ENCODE results near the gene GAS6.

The GAS6 gene

GRCh38 chr13:113905018-113905417 lies 41.1 kb upstream of the GAS6 start:
- Mint-ChIP-seq H3K4me3 (no peak overlapping the region), H3K36me3 (ENCODE audit: low read depth) (no peaks in the 10 kb centered on the region), H3K4me1 (peaks cover 24% of the 10 kb centered on the region), H3K27ac (no peak overlapping the region), H3K27me3 (ENCODE audit: low read depth, poor library complexity) (peaks cover 11% of the 10 kb centered on the region), H3K9me3 (no peaks in the 10 kb centered on the region)
- no peak for DNase-seq
- no peak for TF ChIP-seq CTCF (IDR thresholded peaks at IDR 0.05)

GRCh38 chr13:113904411-113904810 lies 40.5 kb upstream of the GAS6 start:
- no peak for DNase-seq
- Mint-ChIP-seq H3K36me3 (ENCODE audit: low read depth) (no peaks in the 10 kb centered on the region), H3K4me3 (no peak overlapping the region), H3K27me3 (ENCODE audit: low read depth, poor library complexity) (peaks cover 8% of the 10 kb centered on the region), H3K4me1 (peaks cover 24% of the 10 kb centered on the region), H3K9me3 (no peaks in the 10 kb centered on the region), H3K27ac (no peak overlapping the region)
- TF ChIP-seq CTCF (IDR thresholded peaks at IDR 0.05), result peak; percentile 20

GRCh38 chr13:113903912-113904311 lies 40.0 kb upstream of the GAS6 start:
- H3K9me3 Mint-ChIP-seq, result no peaks in the 10 kb centered on the region
- peaks cover 7% of the 10 kb centered on the region for H3K27me3 Mint-ChIP-seq (ENCODE audit: low read depth, poor library complexity)
- no peak overlapping the region for H3K4me3 Mint-ChIP-seq
- no peaks in the 10 kb centered on the region for H3K36me3 Mint-ChIP-seq (ENCODE audit: low read depth)
- no peak overlapping the region for H3K27ac Mint-ChIP-seq
- DNase-seq, result no peak
- TF ChIP-seq CTCF (IDR thresholded peaks at IDR 0.05), result no peak
- peaks cover 19% of the 10 kb centered on the region for H3K4me1 Mint-ChIP-seq

- no peak for TF ChIP-seq CTCF (IDR thresholded peaks at IDR 0.05)
- no peak overlapping the region for H3K4me3 Mint-ChIP-seq
- H3K9me3 Mint-ChIP-seq, result no peaks in the 10 kb centered on the region
- no peak for DNase-seq
- H3K27ac Mint-ChIP-seq, result no peak overlapping the region
- H3K4me1 Mint-ChIP-seq, result peaks cover 12% of the 10 kb centered on the region
- no peaks in the 10 kb centered on the region for H3K36me3 Mint-ChIP-seq (ENCODE audit: low read depth)
- H3K27me3 Mint-ChIP-seq (ENCODE audit: low read depth, poor library complexity), result peaks cover 7% of the 10 kb centered on the region
Measured at GRCh38 chr13:113902986-113903775, 39.3 kb upstream of the GAS6 start.

- H3K36me3 Mint-ChIP-seq (ENCODE audit: low read depth), result no peaks in the 10 kb centered on the region
- peaks cover 5% of the 10 kb centered on the region for H3K4me1 Mint-ChIP-seq
- peaks cover 6% of the 10 kb centered on the region for H3K9me3 Mint-ChIP-seq
- TF ChIP-seq CTCF (IDR thresholded peaks at IDR 0.05), result no peak
- DNase-seq, result no peak
- peaks cover 7% of the 10 kb centered on the region for H3K27me3 Mint-ChIP-seq (ENCODE audit: low read depth, poor library complexity)
- H3K27ac Mint-ChIP-seq, result no peak overlapping the region
- no peak overlapping the region for H3K4me3 Mint-ChIP-seq
Measured at GRCh38 chr13:113902481-113902880, 38.6 kb upstream of the GAS6 start.

GRCh38 chr13:113901642-113902041 lies 37.8 kb upstream of the GAS6 start:
- Mint-ChIP-seq H3K4me1 (peaks cover 5% of the 10 kb centered on the region), H3K27ac (no peak overlapping the region), H3K36me3 (ENCODE audit: low read depth) (no peaks in the 10 kb centered on the region), H3K4me3 (no peak overlapping the region), H3K9me3 (peaks cover 14% of the 10 kb centered on the region), H3K27me3 (ENCODE audit: low read depth, poor library complexity) (peaks cover 7% of the 10 kb centered on the region)
- TF ChIP-seq CTCF (IDR thresholded peaks at IDR 0.05), result no peak
- no peak for DNase-seq
